PC-9 (cell line): ENCODE data around the gene ITPRIPL2. TPM values are rescaled to one million over a fixed set of nuclear protein-coding genes. Genes with fewer than 3 reads are reported as not detected.

Experiments used
- BruUV-seq: library from RNA; stranded (reverse); fragments of 400-500 nt; replicated peaks from 2 replicates; lab custom pipeline; 2021; lab: Mats Ljungman, UMichigan
- CTCF ChIA-PET: fragments of 300-600 bp; sonication (Branson Sonifier 250); formaldehyde crosslinking; loops from one replicate; lab custom pipeline; 2022; ENCODE audit warnings: antibody characterized with exemption; lab: Charles Lee
- POLR2A ChIA-PET: fragments of 300-600 bp; sonication (Branson Sonifier 250); formaldehyde crosslinking; loops from one replicate; lab custom pipeline; 2022; ENCODE audit warnings: antibody characterized with exemption; ENCODE audit not compliant: unreplicated experiment; lab: Charles Lee
- DNase-seq, 2 experiments: peaks; one replicate each; pipeline versions ENCODE4 v3.0.0 to v3.0.0-alpha.2; 2015 to 2022; ENCODE audit warnings: mixed read lengths in 1 of 2
- H2AFZ ChIP-seq: fragments of 200-600 bp; sonication (generic); 2 replicates; pipeline ENCODE4 v1.8.1; 2017; ENCODE audit warnings: antibody characterized with exemption
- H3F3A ChIP-seq: fragments of 200-600 bp; sonication (generic); 2 replicates; pipeline ENCODE4 v1.8.1; 2017; ENCODE audit warnings: antibody characterized with exemption, mild to moderate bottlenecking, low read depth; ENCODE audit not compliant: insufficient read depth
- H3K27ac ChIP-seq: fragments of 200-600 bp; sonication (generic); 2 replicates; pipeline ENCODE4 v1.6.1; 2016; ENCODE audit warnings: mixed run types
- H3K27me3 ChIP-seq: fragments of 200-600 bp; sonication (generic); 2 replicates; pipeline ENCODE4 v1.6.1; 2016; ENCODE audit warnings: low read depth, mixed run types; ENCODE audit not compliant: insufficient read depth
- H3K36me3 ChIP-seq: fragments of 200-600 bp; sonication (generic); 2 replicates; pipeline ENCODE4 v1.6.1; 2016; ENCODE audit warnings: low read depth, mixed run types
- H3K4me1 ChIP-seq: fragments of 200-600 bp; sonication (generic); replicated peaks from 2 replicates; pipeline ENCODE4 v1.6.1; 2016; ENCODE audit warnings: mixed run types; ENCODE audit not compliant: insufficient read depth
- H3K4me2 ChIP-seq: fragments of 200-600 bp; sonication (generic); 2 replicates; pipeline ENCODE4 v1.6.1; 2017; ENCODE audit warnings: mixed run types
- H3K4me3 ChIP-seq: fragments of 200-600 bp; sonication (generic); 2 replicates; pipeline ENCODE4 v1.6.1; 2016; ENCODE audit warnings: mixed run types
- H3K79me2 ChIP-seq: fragments of 200-600 bp; sonication (generic); 2 replicates; pipeline ENCODE4 v1.6.1; 2017; ENCODE audit warnings: low read depth, mixed run types
- H3K9me2 ChIP-seq: fragments of 200-600 bp; sonication (generic); 2 replicates; pipeline ENCODE4 v1.8.1; 2017; ENCODE audit warnings: mild to moderate bottlenecking; ENCODE audit not compliant: insufficient read depth
- H3K9me3 ChIP-seq: fragments of 200-600 bp; sonication (generic); 2 replicates; pipeline ENCODE4 v1.8.1; 2016; ENCODE audit warnings: low read depth; ENCODE audit not compliant: insufficient read depth
- H4K20me1 ChIP-seq: fragments of 200-600 bp; sonication (generic); 2 replicates; pipeline ENCODE4 v1.8.1; 2017; ENCODE audit not compliant: insufficient read depth
- CTCF ChIP-seq: fragments of 200-600 bp; sonication (generic); conservative IDR thresholded peaks from 2 replicates; pipeline ENCODE4 v1.6.1; 2017; ENCODE audit warnings: mixed run types, antibody characterized with exemption, mild to moderate bottlenecking, moderate library complexity
- EZH2 ChIP-seq: fragments of 200-600 bp; sonication (generic); IDR thresholded peaks from 2 replicates; pipeline ENCODE4 v1.8.0; 2017; ENCODE audit warnings: antibody characterized with exemption, low read depth
- intact Hi-C: fragments of 100-400 bp; cut with micrococcal nuclease; formaldehyde crosslinking; loops from one replicate; pipeline ENCODE4 v1.10.0; 2022; ENCODE audit not compliant: unreplicated experiment
- total RNA-seq: library from RNA; stranded (reverse); gene quantifications from 2 replicates; pipeline ENCODE4 v1.2.3, GENCODE V29; 2021

The ITPRIPL2 gene
- total RNA-seq, 1 experiment from 2014 or later = 117 TPM

GRCh38 chr16:19086322-19087199, 27.2 kb upstream of the ITPRIPL2 start:
- no peak for TF ChIP-seq EZH2
- TF ChIP-seq CTCF = peak; percentile 96
- BruUV-seq = TSS peak; percentile 36
- Histone ChIP-seq H3K9me3 (no peaks in the 10 kb centered on the region), H3K4me1 (peaks cover 20% of the 10 kb centered on the region), H3K4me3 (peak overlapping the region; percentile 60), H3K9me2 (no peaks in the 10 kb centered on the region), H3F3A (peaks cover 15% of the 10 kb centered on the region), H2AFZ (peak overlapping the region; percentile 40; the same call in 1 of the 2 replicates), H3K27me3 (no peaks in the 10 kb centered on the region), H4K20me1 (no peaks in the 10 kb centered on the region), H3K4me2 (peak overlapping the region; percentile 63), H3K79me2 (peaks cover 38% of the 10 kb centered on the region), H3K27ac (peak overlapping the region; percentile 51), H3K36me3 (no peaks in the 10 kb centered on the region)
- intact Hi-C loops = loop anchor here (1.0 to 5.0 kb wide), 7 partner anchors 27 to 436 kb away; partner anchors contain the start of genes CCP110, GDE1 and ITPRIPL2
- CTCF ChIA-PET = interaction anchor here (0.5 to 1.5 kb wide), 15 partner anchors 21 to 443 kb away, joined by 3 to 8 read pairs (median 5); partner anchors contain the start of gene TMC7
- DNase-seq = peak; percentile 91 to 94
- POLR2A ChIA-PET = interaction anchor here (0.5 to 0.7 kb wide), 5 partner anchors 17 to 286 kb away, joined by 5 to 23 read pairs (median 9); partner anchors contain the start of gene ARL6IP1

GRCh38 chr16:19088341-19088916, 25.3 kb upstream of the ITPRIPL2 start:
- Histone ChIP-seq H3K79me2 (peaks cover 43% of the 10 kb centered on the region), H3K4me1 (peaks cover 36% of the 10 kb centered on the region), H3K36me3 (no peaks in the 10 kb centered on the region), H3F3A (peaks cover 32% of the 10 kb centered on the region), H2AFZ (no peak overlapping the region), H3K9me3 (no peaks in the 10 kb centered on the region), H3K9me2 (no peaks in the 10 kb centered on the region), H3K4me2 (peak overlapping the region; percentile 63), H4K20me1 (no peaks in the 10 kb centered on the region), H3K27me3 (no peaks in the 10 kb centered on the region), H3K4me3 (peak overlapping the region; percentile 60; the same call in 1 of the 2 replicates), H3K27ac (no peak overlapping the region)
- ChIA-PET POLR2A (interaction anchor here (0.6 kb wide), 1 partner anchor 19 kb away, joined by 11 read pairs; no protein-coding TSS in a partner anchor), CTCF (interaction anchor here (0.7 kb wide), 2 partner anchors 43 to 294 kb away, joined by 3 to 4 read pairs; no protein-coding TSS in a partner anchor)
- BruUV-seq = no TSS peak
- DNase-seq = no peak
- intact Hi-C loops = loop anchor here (5.0 kb wide), 1 partner anchor 434 kb away; the partner anchor contains the start of genes CCP110 and GDE1
- TF ChIP-seq CTCF (no peak), EZH2 (no peak)

- no peaks in the 10 kb centered on the region for H3K9me3 ChIP-seq
- ChIA-PET CTCF (no interaction called here), POLR2A (interaction anchor here (0.6 kb wide), 1 partner anchor 18 kb away, joined by 11 read pairs; no protein-coding TSS in a partner anchor)
- intact Hi-C loops = loop anchor here (5.0 kb wide), 1 partner anchor 433 kb away; the partner anchor contains the start of genes CCP110 and GDE1
- TF ChIP-seq EZH2 (no peak), CTCF (no peak)
- BruUV-seq = no TSS peak
- H3K79me2 ChIP-seq = peaks cover 43% of the 10 kb centered on the region
- DNase-seq = no peak
- no peak overlapping the region for H2AFZ ChIP-seq
- H3K9me2 ChIP-seq = no peaks in the 10 kb centered on the region
- no peaks in the 10 kb centered on the region for H3K36me3 ChIP-seq
- H3K4me3 ChIP-seq = no peak overlapping the region
- H3K27ac ChIP-seq = no peak overlapping the region
- H3K4me1 ChIP-seq = peaks cover 46% of the 10 kb centered on the region
- no peaks in the 10 kb centered on the region for H3K27me3 ChIP-seq
- H3F3A ChIP-seq = peaks cover 37% of the 10 kb centered on the region
- 0 out of 2 replicates have a peak overlapping the region, but pooled peaks have one; percentile 63 for H3K4me2 ChIP-seq
- H4K20me1 ChIP-seq = no peaks in the 10 kb centered on the region
These were observed 24.3 kb upstream of the ITPRIPL2 start for GRCh38 chr16:19089410-19089955.
